ENCODE measurements around the gene RPE65. TPM values are rescaled to one million over a fixed set of nuclear protein-coding genes. Genes with fewer than 3 reads are reported as not detected.

RPE65 gene
- total and polyA plus RNA-seq, 2 of the 8 experiments (the other 6 are each of a cell fraction or from before 2014, with no cell fraction given), result not detected

- no peak overlapping the region for H3K23ac ChIP-seq (ENCODE audit: insufficient read length)
- H3K56ac ChIP-seq (replicated peaks; ENCODE audit: insufficient read length, low read depth, low read length), result no peak overlapping the region
- no peak overlapping the region for H3K18ac ChIP-seq (ENCODE audit: extremely low read depth, low read length)
- no peaks in the 10 kb centered on the region for H4K20me1 ChIP-seq (replicated peaks in 1 of 2; ENCODE audit: control insufficient read depth in 1 of 2, insufficient read depth in 2 of 2, low read length in 2 of 2)
- H2BK5ac ChIP-seq (ENCODE audit: low read depth, low read length), result no peak overlapping the region
- no peaks in the 10 kb centered on the region for H3K79me1 ChIP-seq (ENCODE audit: low read depth, low read length)
- H2BK12ac ChIP-seq (ENCODE audit: low read depth, low read length), result no peak overlapping the region
- H2BK120ac ChIP-seq (replicated peaks; ENCODE audit: low read depth, low read length), result no peak overlapping the region
- no peaks in the 10 kb centered on the region for H3K9me3 ChIP-seq (ENCODE audit: insufficient read depth in 2 of 2, low read depth in 1 of 2, low read length in 1 of 2)
- H3K27ac ChIP-seq (ENCODE audit: low read depth, low read length), result no peak overlapping the region
- no peaks in the 10 kb centered on the region for H3K36me3 ChIP-seq (ENCODE audit: control insufficient read depth in 2 of 4, insufficient read depth in 4 of 4, low read length in 3 of 4)
- no peak overlapping the region for H3K14ac ChIP-seq (ENCODE audit: insufficient read length)
- H3K4me3 ChIP-seq (ENCODE audit: extremely low read depth in 1 of 4, insufficient read depth in 2 of 4, low read depth in 3 of 4, low read length in 4 of 4), result no peak overlapping the region
- H3K4me2 ChIP-seq (ENCODE audit: insufficient read depth in 1 of 2, low read depth in 2 of 2, low read length in 2 of 2), result no peak overlapping the region
- no peak overlapping the region for H2BK20ac ChIP-seq (ENCODE audit: low read length)
- no peaks in the 10 kb centered on the region for H3K79me2 ChIP-seq (ENCODE audit: control insufficient read depth in 1 of 2, insufficient read depth in 2 of 2, low read length in 2 of 2)
- CTCF ChIA-PET (ENCODE audit: partially characterized antibody), result interaction anchor here (1.0 to 2.0 kb wide), 2 partner anchors 17 to 63 kb away, joined by 4 read pairs; no protein-coding TSS in a partner anchor
- H3K27me3 ChIP-seq (replicated peaks in 1 of 4; ENCODE audit: control insufficient read depth in 3 of 4, extremely low read depth in 1 of 4, insufficient read depth in 3 of 4, low read length in 3 of 4), result no peaks in the 10 kb centered on the region
- no peaks in the 10 kb centered on the region for H3K23me2 ChIP-seq (ENCODE audit: low read depth, low read length)
- H3K4me1 ChIP-seq (replicated peaks in 1 of 4; ENCODE audit: control insufficient read depth in 3 of 4, insufficient read depth in 4 of 4, low read length in 3 of 4), result no peaks in the 10 kb centered on the region
- no peak overlapping the region for H3K4ac ChIP-seq (replicated peaks; ENCODE audit: insufficient read length, low read depth, low read length)
- no peak overlapping the region for H4K91ac ChIP-seq (replicated peaks; ENCODE audit: insufficient read length, low read length)
- H2AK5ac ChIP-seq (ENCODE audit: low read depth, low read length), result no peak overlapping the region
- no peak overlapping the region for H2BK15ac ChIP-seq (ENCODE audit: low read length)
- DNase-seq (ENCODE audit: low read depth in 1 of 2, low spot score in 2 of 2) (no peak), FAIRE-seq (no peak)
- POLR2A ChIA-PET (ENCODE audit: partially characterized antibody), result no interaction called here
- H4K5ac ChIP-seq (ENCODE audit: insufficient read length, low read depth, low read length), result no peak overlapping the region
- 82% methylated on average over 2 of the region's 2 CpGs; no CpG with 5 or more reads in 1 of the 2 experiments for WGBS, 2 experiments (ENCODE audit: extremely low coverage in 1 of 2, insufficient coverage in 1 of 2, insufficient read length in 1 of 2, insufficient replicate concordance in 2 of 2, low coverage in 1 of 2, low lambda C conversion rate in 2 of 2, missing lambda C conversion rate in 1 of 2)
- H2AFZ ChIP-seq (ENCODE audit: low read length), result no peak overlapping the region
- H4K8ac ChIP-seq (ENCODE audit: extremely low read depth, insufficient read depth, low read length), result no peak overlapping the region
- no peak overlapping the region for H3K9ac ChIP-seq (replicated peaks in 1 of 4; ENCODE audit: extremely low read depth in 1 of 4, low read depth in 3 of 4, low read length in 3 of 4)
- TF ChIP-seq NANOG (IDR thresholded peaks at IDR 0.05; ENCODE audit: insufficient read depth, low read depth, low read length, poor library complexity, severe bottlenecking), result no peak
- no peak for TF ChIP-seq ATF3 (IDR thresholded peaks at IDR 0.05; ENCODE audit: insufficient read depth, low read depth, low read length)
- no peak for TF ChIP-seq BRCA1 (IDR thresholded peaks at IDR 0.05; ENCODE audit: low read depth, low read length)
- no peak for TF ChIP-seq TEAD4 (IDR thresholded peaks at IDR 0.05; ENCODE audit: low read depth, low read length)
- TF ChIP-seq FOSL1 (IDR thresholded peaks at IDR 0.05; ENCODE audit: insufficient read depth, low read depth, low read length), result no peak
- no peak for TF ChIP-seq SIN3A (conservative IDR thresholded peaks at IDR 0.05 in 1 of 2, IDR thresholded peaks at IDR 0.05 in 1 of 2; ENCODE audit: low read depth in 1 of 2, low read length in 2 of 2)
- TF ChIP-seq JUN (IDR thresholded peaks at IDR 0.05; ENCODE audit: low read depth, low read length), result no peak
- TF ChIP-seq CHD1 (IDR thresholded peaks at IDR 0.05; ENCODE audit: low read depth, low read length), result no peak
- no peak for TF ChIP-seq CBX5 (IDR thresholded peaks at IDR 0.05; ENCODE audit: low read depth, low read length)
- no peak for TF ChIP-seq BCL11A (IDR thresholded peaks at IDR 0.05; ENCODE audit: low read depth in 2 of 2, low read length in 2 of 2)
- no peak for TF ChIP-seq GABPA (IDR thresholded peaks at IDR 0.05; ENCODE audit: borderline replicate concordance, insufficient read depth, low read length)
- TF ChIP-seq EGR1 (IDR thresholded peaks at IDR 0.05; ENCODE audit: borderline replicate concordance, low read depth, low read length), result no peak
- TF ChIP-seq CHD2 (IDR thresholded peaks at IDR 0.05; ENCODE audit: low read length), result no peak
- no peak for TF ChIP-seq RFX5 (IDR thresholded peaks at IDR 0.05; ENCODE audit: borderline replicate concordance, low read depth, low read length)
- TF ChIP-seq TBP (IDR thresholded peaks at IDR 0.05; ENCODE audit: low read depth, low read length), result no peak
Observed at GRCh38 chr1:68409426-68409825, 40.3 kb downstream of the RPE65 start.

Measured in H1 (cell line).